H4 (cell line): ENCODE data around the gene CISH. TPM values are rescaled to one million over a fixed set of nuclear protein-coding genes. Genes with fewer than 3 reads are reported as not detected.
A peak's percentile ranks its signal among the peaks of the same experiment; 100 is the strongest.

Experiments used
- DNase-seq: peaks from one replicate; pipeline ENCODE4 v3.0.0-alpha.2; 2015; ENCODE audit warnings: low spot score
- total RNA-seq: library from RNA; depleted of rRNA; stranded (reverse); fragments of >200 nt; shearing (Covaris generic); gene quantifications from 2 replicates; pipeline ENCODE4 v1.2.3, GENCODE V29; 2014; rRNA removed

The CISH gene
- 0.23 and 1.3 TPM in 2 replicates for total RNA-seq

DNA sequence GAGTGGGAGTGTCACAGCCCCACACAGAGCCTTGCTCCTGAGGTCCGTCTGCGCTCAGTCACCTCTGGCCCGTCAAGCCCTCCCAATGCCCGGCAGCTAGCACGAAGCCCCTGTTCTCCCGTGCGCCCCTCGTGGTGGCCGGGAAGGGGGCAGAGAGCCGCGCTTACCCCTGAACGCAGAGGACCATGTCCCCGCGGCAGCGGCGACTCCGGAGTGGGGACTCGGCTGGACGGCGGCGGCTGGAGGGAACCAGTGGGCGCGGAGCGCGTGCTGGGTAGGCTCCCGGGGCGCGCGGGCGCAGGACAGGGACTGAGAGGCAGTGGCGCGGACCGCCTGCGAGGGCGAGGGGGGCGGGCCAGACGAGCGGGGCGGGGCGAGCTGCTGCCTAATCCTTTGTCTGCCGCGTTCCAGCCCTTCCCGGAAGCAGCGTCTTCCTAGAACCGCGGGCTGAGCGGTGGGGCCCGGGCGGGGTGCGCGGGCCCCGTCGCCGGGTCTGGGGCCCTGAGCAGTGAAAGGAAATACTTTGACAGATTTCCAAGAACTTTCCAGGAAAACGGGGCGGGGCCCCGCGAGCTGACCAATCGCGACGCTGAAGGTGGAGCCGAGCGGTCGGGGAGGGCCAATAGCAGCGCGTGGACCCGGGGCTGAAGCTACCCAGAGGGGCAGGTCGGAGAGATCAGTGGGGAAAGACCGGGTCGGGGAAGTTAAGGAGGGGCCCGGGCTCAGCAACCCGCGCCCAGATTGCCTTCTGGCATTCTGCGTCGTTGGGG, at the start of gene CISH:
CISH (minus strand) TSS at position 311 of the 770 bp plus-strand sequence; CDS start at position 187, 124 bp downstream.
- DNase-seq, result peak; percentile 79

GRCh38 chr3:50660386-50660785, 48.8 kb upstream of the CISH start:
- DNase-seq, result no peak

- DNase-seq, result no peak
These were observed 47.3 kb upstream of the CISH start for GRCh38 chr3:50658831-50659230.

DNA sequence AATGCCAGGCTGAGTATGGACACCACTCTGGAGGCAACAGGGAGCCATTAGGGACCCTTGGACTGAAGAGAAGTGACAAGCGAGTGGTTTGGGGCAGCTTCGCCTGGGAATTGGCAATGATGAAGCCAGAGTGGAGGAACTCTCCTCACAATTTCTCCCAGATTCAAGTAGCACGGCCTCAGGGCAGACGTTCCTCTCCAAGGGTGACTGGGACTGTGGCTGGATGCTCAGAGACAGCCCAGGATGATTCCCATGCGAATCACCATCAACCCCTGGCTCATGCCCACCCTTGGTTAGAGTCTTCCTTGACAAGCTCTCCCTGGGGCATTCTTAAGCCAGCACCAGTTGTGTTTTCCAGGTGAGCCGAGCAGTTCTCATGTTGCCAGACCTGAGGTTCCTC, 46.8 kb upstream of the CISH start:
- no peak for DNase-seq

DNA sequence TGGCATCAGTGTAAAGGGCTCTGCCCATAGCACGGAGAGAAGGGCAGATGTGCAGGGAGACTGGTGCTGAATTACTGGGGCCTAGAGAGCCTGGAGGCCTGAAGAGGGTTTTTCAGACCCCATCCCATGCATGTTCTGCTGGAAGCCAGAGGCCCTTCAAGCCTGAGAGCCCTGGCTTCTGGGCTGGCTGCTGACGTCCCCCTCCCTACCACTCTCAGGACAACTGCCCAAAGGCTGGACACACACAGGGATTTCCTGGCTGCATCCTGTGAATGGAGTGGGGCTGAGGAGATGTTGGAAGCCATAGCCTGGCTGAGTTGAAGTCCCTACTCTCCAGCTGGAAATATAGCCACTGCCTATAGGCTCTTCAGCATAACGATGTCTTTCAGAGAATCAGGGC, 46.2 kb upstream of the CISH start:
- no peak for DNase-seq

DNA sequence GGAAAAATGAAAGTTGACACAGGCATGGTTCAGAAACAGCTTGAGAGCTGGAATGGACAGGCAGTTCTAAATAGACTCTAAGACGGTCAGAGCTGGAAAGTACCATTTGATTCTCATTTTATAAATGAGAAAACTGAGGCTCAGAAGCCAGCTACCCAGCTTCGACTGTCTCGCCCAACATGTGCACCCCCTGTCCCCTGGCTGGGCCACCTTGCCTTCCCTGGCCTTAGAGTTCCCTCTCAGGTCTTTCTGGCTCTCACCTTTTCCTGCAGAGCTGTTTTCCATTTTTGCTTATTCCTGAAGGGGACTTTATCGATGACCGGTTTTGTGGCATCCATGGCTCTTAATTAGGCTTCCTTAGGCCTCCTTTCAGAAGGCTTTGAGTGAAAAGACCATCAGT, 45.8 kb upstream of the CISH start:
- DNase-seq, result no peak

DNA sequence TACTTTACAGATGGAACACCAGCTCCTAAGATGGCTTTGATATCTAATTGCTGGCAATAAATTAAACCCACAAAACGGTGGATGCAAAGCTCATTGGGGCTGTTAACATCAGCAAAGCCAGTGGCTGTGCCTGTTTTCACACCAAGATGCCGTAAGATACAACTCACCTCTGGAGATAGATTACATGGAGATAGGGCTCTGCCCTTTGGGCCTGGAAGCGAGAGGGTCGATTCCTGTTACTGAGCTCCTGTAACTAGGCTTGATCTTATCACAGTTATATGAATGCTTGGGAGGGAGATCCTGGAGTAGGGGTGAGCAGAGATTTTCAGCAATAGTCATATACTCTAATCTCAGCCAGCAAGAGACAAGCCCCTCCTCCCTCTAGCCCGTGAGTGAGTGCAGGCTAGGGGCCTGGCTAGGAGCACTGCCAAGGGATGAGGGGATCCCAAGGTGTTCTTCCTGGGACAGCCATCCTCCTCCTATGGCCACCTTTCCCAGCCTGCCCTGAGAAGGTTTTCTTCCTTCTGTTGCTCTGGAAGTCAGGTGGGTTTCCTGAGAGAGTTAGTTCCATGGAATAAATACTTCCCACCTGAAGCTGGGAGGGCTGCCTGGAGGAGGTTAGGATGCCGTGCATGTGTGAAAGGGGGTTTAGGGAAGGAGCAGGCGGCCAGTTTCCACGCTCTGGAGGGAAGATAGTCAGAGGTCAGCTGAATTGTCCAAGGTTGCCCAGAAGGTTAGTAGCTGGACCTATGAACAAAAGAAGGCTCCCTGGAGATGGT, 45.0 kb upstream of the CISH start:
- DNase-seq, result no peak

DNA sequence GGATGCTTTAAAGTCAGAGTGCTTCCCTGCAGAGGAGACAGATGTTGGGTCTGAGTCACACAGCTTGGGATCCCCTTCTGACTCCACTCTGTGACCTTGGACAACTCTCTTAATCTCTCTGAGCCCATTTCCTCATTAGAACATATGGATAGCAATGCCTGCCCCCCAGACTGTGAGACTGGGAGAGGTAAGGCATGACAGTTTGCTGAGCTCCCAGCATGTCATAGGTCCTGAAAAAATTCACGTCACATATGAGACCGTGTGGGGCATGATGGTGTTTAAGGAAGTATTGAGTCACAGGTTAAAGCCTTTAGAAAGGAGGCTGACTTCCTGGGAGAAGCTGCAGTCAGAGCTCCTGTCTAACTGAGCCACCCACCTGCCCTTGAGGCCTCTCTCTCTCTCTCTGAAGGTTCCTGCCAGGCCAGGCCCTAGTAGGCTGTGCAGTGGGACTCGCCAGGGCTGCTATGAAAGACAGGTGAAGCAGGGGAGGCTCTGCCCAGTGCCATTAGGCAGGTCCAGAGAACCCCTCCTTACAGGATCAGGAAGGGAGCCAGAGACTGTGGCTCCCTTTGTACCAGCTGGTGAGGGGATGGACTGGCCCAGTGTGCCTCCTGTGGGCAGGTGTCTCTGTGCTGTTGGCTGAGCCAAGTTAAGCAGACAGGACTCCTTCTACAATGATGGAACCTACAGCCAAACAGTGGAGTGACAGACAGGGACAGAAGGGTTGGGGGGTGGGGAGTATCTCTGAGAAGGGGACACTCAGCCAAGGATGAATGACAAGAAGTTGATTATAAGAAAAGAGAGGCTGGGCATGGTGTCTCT, 43.6 kb upstream of the CISH start:
- no peak for DNase-seq

DNA sequence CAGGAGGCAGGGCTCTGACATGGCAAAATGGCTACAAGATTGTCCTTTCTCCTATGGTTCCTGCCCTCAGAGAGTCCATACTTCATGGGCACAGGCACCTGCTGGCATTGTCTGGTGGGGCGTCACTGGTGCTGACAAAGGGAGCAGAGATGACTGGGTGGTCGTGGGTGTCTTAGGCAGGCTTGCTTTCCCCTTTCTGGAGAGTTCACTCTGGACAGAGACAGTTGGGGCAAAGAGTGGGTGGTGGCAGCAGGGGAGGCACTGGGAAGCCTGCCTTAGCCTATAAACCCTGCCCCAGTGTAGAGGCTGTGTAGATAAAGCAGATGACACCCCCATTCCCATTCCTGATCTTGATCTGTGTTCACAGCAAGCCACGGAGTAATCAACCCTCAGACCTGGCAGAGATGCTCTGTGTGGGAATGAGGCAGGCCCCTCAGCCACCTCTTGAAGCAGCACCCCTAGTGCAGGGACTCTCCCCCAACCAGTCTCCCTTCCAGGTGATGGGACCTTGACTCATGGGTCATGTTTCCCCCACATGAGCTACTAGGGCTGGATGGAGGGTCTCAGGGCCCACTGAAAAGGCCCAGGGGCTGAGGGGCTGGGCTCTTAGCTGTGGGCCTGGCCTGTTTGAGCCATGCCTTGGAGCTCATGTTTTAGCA, 42.5 kb upstream of the CISH start:
- no peak for DNase-seq

DNA sequence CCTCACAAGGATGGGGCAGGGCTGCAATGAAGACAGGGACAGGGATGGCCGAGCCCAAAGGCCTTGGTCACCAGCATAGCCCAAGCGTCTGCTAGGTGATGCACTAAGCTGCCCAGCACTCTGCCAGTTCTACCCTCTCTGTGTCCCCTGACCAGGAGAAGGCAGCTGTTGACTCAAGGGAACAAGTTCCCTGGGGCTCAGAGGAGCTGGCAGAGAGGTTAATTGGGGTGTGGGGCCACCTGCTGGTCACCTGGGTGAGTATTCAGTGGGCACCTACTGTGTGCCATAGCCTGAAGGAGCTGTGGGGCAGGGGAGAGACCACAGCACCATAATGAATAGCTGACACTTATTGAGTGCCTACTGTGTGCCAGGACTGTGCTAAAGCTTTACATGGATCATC, 41.1 kb upstream of the CISH start:
- DNase-seq, result no peak

DNA sequence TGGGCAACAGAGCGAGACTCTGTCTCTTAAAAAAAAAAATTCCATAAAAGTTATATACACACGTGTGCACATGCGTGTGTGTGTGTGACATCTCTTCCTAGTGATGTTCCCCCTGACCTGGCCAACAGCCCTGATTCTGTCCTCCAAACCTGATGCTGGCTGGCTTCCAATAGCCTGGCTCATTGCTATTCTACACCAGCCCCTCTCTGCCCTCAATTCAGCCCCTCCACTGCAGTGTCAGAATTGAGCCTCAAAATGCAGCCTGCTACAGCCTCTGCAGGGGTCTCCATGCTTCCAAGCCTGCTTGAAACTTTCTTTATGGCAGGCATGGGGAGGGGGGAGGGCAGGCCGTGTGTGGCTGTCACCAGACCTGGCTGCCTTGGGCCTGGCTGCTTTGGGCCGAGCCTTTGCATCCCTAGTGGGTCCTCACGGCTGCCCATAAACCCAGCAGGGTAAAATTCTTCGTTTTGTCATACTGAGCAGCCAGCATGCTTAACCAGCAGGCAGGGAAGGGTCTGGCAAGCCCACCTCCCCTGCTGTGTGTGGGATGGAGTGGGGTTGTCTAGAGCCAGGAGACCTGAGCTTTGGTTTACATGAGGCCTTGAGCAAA, 40.5 kb upstream of the CISH start:
- DNase-seq, result no peak

- DNase-seq, result no peak
These were observed 39.9 kb upstream of the CISH start for GRCh38 chr3:50651445-50651844.

- no peak for DNase-seq
These were observed 38.4 kb upstream of the CISH start for GRCh38 chr3:50650018-50650417.

DNA sequence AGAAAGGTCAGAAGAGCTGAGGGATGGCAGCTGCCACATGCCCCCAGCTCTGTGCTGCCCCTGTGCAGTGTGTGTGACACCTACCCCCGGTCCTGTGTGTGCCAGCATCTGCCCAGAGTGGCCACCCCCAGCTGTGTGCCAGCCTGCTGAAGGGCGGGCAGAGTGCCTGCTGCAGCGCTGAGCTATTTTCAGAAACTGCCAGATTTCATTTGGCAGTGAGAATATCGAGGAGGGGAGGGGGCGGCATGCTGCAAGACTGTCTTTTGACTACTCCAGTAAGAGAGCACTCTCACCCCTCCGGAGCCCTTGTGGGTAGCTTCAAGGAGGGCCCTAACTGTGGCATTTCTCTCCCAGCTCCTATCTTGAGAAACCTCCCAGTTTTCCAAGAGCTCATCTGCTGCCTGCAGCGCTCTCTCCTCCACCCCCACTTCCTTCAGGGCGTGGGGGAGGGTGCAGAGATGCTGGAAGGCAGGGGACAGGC, 37.9 kb upstream of the CISH start:
- no peak for DNase-seq

DNA sequence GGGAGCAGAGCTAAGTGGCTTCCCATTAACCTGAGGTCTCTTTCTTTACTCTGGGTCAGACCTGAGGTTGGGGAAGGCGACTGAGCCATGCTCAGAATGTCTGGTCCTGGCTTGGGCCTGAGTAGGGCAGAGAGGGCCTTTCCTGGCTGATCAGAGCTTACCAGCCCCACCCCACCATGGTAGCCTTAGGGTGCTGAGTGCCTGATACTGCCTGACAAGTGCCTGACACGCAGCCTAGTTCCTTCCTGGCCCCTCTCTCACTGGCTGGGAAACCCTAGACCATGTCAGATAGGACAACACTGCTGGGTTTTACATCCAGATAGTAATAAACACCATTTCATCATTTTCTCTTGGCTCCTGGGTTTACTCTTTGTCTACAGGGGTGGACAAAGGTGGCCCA, 37.4 kb upstream of the CISH start:
- no peak for DNase-seq

DNA sequence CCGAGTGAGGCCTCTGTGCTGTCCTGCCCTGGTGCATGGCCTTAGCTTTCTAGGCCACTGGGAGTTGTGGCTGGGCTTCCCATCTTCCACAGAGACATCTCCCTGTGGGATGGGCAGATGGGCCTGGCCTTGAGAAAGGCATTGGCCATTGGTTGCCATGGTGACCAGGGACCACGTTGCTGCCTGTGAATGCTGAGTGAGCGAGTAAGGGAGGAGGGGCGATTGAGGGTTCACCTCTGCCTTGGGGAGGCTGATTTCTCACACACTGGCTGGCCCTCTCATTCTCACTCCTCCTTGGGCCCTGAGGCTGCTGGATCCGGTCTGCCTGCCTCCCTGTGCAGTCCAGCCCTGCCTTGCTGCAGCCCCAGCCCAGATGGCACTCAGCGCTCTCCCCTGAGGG, 36.7 kb upstream of the CISH start:
- DNase-seq, result no peak

DNA sequence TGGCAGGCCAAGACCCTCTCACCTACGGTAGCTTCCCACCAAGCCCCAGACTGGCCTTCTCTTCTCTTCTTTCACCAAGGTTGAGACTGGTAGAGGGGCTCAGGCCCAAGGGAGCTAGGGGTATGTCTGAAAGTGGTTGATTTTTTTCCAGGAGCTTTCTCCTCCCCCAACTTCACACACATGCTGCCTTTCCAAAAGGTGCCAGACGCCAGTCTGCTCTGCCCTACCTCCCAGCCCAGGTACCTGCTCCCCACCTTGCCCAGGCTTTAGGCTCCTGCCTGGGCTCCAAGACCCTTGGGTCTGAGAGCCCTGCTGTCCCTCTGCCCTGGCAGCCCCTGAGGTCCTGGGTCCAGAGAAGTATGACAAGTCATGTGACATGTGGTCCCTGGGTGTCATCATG, 33.8 kb upstream of the CISH start:
- no peak for DNase-seq

- DNase-seq, result no peak
These were observed 33.0 kb upstream of the CISH start for GRCh38 chr3:50644561-50644960.

GRCh38 chr3:50642382-50642781, 30.8 kb upstream of the CISH start:
- DNase-seq, result no peak

GRCh38 chr3:50639055-50639494, 27.5 kb upstream of the CISH start:
- DNase-seq, result peak; percentile 40

DNA sequence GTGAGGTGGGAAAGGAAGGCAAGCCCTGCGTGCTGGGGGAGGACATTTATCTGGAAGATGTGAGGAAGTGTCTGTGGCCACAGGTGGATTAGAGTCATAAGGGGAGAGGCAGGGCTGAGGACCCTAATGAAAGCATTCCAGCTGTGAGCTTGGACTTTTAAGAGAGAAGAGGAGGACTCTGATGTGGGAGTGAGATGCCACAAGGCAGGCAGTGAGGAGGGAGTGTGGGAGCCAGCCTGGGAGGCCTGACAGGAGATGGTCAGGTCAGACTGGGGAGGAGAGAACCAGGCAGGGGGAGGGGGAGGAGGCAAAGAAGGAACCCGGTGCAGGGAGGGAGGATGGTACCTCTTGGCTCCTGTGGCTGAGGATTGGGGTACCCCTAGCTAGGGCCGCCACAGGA, 26.4 kb upstream of the CISH start:
- no peak for DNase-seq
